ENCODE data around the gene LMX1A.

LMX1A gene

DNA sequence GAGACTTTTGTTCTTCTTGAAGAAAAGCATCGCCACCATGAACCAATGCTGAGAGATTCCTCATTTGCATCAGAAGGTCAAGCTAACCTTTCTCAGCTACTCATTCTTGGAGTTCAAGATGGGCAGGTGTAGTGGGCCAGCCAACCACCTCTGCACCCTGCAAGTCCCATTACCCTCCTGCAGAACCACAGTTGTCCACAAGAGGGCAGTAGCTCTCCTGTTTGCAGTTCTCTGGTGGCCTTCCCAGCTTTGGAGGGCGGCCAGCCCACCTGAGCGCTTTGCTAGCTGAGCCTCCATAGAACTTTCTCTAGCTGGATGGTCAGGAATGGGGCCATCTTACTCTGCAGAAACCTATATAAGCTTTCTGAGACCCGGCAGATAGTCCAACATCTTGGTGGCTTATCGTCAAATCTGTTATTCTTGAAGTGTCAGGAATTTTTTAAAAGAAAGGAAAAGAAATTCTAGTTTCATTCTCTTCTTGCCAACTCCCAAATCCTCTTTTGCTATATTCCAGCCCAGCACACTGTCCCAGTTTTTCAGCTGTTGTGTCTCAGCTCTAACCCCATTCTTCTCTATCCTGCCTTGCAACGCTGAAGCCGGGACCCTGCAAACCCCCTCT, 11.0 kb upstream of the LMX1A start:
- DNase-seq (ENCODE audit: low spot score) (peak; percentile 18), FAIRE-seq (no peak)

DNA sequence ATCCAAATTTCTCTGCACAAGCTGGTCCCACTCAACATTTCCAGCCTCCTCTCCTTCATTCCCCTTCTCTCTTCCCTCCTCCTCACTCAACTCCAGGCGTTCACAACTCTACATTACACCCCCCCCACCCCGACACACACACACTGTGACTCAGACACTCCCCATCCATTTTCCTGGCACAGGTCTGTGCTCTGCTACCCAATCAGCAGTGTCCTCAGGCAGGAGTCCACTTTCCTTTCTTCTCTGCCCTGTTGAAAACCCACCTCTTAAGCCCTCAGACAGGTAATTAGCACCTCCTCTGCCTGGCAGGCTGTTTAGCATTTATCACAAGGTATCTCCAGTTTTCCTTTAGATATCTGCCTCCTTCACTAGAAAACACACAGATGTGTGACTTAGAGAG, 8.8 kb upstream of the LMX1A start:
- FAIRE-seq = no peak

DNA sequence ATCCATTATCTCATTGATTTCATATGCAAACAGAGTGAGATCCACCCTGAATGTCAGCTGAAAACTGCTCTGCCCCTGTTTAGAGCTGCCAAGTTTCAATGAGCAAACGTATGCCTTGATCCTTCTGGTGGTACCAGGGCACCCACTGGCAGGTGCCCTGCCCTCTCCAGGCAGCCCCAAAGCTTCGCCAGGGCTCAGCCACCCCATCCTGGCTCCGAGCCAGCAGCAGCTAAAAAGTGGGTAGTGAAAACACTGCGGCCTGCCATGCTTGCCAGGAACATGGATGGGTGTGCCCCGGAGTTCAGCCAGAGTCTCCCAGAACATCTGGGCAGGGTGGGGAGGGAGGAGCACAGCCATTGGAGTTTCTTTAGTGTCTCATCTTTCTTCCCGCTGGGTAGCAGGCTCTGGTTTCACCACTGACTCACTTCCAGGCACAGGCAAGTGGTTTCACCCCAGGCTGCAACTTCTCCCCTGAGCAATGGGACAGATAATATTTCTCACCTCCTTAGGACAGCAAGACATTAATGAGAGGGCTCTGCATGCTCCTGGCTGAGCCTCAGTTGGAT, 8.1 kb upstream of the LMX1A start:
- FAIRE-seq = no peak
- DNase-seq (ENCODE audit: low spot score) = no peak

More for the DNA sequence above, 8.8 kb upstream of the LMX1A start:
- DNase-seq (ENCODE audit: low spot score) = no peak

DNA sequence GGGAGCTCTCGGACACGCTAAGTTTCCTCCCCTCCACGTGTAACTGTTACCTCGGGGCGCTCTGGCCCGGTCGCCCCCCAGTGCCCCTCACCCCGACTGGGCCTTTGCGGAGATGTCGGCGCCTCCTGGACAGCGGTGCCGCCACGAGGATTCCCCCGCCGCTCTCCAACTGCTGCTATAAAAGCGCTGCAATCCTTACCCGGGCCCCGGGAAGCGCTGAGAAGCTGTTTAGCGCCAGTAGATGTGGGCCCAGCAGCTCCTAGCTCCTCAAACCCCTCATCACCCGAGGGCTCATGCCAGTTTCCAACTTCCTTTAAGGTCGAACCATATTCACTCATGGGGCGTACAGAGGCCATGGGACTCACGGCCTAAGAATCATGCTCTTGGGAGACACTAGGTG, 361 bp upstream of the LMX1A start:
- no peak for DNase-seq (ENCODE audit: low spot score)
- no peak for FAIRE-seq

DNA sequence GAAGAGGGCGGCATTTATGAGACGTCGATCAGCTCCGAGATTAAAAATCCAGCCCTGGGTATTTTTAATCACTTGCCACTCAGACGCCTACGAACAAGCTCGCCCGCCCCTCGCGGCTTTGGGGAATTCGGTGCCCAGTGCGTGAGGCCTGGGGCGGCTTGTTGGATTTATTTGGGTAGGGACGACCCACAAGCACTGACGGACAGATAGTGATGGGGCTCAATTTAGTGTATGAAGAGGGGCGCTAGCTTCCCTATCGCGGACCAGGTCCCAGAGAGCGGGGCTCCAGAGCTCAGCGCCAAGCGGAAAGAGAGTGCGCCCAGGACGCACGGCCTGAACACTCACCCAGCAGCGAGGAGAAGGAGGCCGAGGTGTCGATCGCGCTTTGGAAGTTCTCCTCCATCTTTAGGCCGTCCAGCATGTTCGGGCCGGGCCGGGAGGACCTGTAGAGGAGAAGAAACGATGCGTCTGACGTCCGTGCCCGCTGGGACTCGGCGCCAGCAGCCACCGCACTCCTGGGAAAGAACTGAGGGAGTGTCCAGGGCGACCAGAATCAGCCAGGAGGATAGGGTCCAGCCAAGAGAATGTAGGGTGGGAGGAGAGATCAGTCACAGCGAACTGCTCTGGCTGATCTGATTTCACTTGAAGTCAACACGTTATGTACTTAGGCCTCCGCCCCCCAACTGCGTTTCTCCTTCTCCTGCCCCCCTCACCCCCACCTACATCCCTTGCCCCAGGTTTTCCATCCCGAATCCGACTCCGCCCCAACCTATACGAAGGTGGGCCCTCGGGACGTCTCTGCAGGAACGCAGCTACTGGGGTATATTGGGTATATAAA, 1.2 kb downstream of the LMX1A start:
- FAIRE-seq (no peak), DNase-seq (ENCODE audit: low spot score) (no peak)

DNA sequence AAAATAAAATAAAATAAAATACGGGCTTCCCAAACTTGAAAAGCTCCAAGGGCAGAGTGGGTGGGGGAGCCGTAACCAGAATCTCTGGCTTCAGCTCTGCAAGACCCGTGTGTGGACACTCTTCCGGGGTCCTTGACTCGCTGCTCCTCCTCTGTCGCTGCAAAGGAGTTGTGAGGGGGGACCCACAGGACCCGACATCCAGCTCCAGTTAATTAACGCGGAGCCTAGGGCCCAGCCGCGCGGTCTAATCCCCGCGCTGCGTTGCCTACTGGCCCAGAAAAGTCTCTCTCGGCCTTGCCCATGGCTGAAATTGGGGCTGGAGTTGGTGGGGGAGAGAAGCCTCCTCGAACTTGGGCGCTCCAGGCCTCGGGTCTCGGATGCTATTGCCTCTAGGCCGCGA, 1.8 kb downstream of the LMX1A start:
- FAIRE-seq = no peak

DNA sequence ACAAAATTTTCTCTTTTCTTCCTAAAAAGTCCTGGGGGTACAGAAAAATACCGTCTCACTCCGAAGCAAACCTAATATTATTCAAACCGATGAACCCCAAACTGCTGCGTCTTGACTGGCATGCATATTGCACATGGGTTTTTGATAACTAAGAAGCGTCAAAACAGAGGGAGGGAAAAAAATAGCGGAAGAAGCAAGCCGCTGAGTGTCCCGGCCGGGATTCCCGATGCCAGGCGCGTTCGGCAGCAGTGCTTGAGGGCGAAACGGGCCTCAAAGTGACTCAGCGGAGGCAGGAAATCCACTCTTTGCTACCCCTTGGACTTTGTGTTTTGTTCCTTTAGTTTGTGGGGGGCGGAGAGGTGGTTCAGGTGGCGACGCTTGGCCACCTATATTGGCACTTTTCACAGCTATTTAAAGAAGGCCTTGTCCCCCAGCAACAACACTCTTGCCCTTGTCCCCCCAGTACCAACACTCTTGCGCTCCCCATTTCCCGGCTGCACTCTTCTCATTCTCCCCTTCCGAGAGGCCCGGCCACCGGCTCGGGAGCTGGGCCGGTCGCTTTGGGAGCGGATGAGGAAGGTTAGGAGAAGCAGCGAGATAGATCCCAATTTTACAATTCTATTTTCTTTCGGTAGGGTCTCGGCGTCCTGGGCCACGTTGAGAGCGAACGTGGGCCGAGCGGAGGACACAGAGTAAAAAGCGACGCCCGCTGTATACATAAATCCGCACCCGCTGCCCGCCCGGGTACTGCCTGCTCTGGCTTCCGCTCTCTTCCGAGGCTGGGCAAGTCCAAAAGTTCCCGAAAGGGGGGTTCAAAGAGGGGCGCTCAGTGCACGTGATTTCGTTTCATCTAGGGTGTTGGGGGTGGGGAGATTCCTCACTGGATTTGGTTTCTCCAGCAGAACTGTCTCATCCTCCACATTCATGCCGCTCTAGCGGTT, 2.5 kb downstream of the LMX1A start:
- no peak for FAIRE-seq
- DNase-seq (ENCODE audit: low spot score) = no peak

More for the DNA sequence above, 1.8 kb downstream of the LMX1A start:
- DNase-seq (ENCODE audit: low spot score) = no peak

DNA sequence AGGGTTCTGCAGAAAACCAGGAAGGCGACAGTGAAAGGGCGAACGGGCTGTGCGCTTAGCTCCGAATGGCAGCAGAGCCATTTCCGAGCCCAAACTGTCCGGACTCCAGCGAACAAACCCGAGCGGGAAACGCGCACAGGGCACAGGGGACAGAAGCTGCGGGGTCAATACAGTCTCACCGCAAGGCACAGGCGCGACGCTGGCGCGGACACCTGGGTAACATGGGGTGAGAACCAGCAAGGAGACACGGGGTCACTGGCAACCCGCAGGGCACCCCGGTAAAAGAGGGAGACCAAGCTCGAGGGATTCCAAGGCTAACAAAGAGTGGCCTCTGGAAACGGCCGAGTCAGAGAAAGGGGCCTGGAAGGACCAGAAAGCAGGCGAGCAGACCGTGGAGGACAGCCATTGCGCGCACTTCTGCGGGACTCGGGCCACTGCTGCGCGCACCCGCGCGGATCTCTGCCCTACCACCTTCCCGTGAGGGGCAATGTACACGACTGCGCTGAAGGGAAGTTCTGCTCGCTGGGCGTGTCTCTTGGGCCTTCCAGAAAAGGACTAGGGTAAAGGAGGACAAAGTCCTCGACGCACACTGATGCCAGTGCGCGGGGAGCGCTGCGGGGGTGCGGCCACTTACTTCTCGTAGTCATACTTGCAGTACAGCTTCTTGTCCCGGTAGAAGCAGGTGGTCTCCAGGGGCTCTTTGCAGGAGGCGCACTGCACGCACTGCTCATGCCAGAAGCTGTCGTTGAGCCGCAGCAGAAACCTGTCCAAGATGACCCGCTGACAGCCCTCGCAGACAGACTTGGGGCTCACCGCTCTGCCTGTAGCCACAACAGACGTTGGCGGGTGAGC, 3.8 kb downstream of the LMX1A start:
- FAIRE-seq = no peak
- no peak for DNase-seq (ENCODE audit: low spot score)

DNA sequence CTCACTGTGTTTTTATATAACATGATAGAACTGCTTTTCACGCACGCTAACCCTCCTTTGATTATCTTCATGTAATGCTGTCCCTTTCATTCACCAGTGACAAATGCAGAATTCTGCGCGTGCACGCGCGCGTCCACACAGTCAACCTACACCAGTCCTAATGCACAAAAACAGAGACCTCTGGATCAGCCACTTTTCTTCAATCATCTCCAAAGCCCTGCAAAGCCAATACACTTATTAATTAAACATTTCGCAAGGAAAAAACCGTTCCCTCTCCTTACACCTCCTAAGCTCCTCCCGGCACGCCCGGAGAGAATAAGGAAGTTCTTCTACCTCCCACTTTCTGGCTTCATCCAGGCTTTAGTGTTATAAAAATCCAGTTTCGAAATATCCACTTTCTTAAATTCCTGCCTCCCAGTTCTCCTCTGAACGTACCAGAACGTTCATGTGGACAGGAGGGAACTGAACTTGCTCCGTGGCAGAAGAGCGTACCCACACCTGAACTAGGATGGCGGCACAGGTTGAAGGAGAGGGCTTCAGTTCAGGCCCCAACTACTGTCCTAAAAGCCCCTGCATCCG, 4.6 kb downstream of the LMX1A start:
- FAIRE-seq (no peak), DNase-seq (ENCODE audit: low spot score) (no peak)

DNA sequence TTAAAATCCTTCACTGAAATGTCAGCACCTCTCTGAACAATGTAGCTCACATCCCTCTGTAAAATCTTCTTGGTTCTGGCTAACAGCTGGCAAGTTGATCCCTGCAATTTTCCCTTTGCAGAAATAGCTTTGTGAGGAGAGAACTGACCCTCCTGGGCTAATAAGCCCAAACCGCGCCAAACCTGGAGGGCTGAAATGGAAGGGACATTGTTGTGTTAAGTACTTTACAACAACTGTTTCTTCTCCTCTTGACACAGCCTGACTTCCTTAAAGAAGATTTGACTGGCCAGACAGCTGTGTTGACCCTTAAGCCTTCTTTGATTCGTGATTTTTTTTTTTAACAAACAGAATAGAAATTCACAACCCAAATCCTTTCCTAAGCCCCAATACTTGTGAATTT, 5.7 kb downstream of the LMX1A start:
- FAIRE-seq (no peak), DNase-seq (ENCODE audit: low spot score) (no peak)

DNA sequence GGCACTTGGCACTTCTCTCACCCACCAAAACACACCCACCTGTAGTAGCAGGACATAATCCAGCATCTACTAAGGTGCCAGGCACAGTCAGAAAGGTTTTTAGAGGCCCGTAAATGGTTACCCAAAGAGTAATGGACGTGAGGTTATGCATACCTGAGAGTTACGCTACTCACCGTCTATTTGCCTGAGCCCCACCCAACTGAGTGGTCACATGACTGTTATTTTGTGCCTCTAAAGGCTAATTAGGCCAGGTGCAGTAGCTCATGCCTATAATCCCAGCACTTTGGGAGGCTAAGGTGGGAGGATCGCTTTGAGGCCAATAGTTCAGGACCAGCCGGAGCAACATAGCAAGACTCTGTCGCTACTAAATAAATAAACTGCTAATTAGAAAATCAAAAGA, 11.0 kb downstream of the LMX1A start:
- no peak for FAIRE-seq
- no peak for DNase-seq (ENCODE audit: low spot score)

- FAIRE-seq (no peak), DNase-seq (ENCODE audit: low spot score) (no peak)
These were observed 11.8 kb downstream of the LMX1A start for GRCh38 chr1:165344736-165345135.

DNA sequence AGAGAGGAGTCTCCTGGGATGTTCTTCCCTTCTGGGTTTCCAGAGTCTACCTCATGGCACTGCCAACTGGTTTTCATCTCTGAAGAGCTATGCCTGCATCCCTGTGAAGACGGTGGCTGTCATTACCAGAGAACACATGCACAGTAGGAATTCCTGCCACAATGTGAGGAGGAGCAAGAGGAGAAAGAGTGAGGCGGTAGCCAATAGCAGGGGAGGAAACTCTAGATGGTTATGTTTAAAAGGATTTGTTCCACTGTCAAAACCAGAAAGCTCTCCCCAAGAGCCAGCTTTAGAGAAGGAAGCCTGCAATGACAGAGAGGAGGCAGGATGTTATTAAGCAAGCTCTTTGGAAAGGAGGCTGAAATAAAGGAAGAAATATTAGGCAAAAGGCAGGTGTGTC, 12.3 kb downstream of the LMX1A start:
- no peak for DNase-seq (ENCODE audit: low spot score)
- FAIRE-seq = no peak

DNA sequence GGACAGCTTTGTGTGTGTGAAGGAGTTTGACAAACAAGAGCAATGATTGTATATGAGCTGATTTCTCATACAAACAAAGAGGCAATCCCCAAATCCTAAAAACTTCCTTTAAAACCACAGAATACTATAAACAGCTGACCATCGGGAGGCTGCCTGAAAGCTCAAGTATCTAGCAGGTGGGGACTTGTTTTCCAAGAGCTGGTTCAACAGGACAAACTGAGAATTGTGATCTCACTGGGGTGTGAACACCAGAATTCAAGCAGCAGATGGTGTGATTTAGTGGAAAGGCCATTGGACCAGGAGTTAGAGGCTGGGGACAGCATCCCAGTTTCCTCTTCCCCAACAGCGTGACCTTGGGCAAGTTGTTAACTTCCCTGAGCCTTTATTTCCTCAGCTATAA, 13.9 kb downstream of the LMX1A start:
- FAIRE-seq = no peak

DNA sequence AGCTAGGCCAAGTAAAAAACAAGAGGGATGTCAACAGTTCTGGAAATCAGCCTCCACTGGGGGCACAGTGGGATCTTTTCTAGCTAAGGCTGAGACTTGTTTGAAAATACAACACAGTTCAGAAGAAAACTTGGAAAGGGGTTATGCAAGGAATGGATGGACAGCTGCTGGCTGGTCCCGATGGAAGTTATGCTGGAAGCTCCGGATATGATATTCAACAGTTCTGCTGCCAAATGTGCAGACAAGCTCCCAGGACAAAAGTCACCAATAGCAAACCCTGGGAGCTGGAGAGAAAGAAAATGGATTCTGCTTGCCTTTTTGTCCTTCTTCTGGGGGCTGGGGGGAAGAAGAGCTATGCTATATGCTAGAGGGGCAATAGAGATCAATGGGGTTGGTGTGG, 14.3 kb downstream of the LMX1A start:
- FAIRE-seq = no peak

More for the DNA sequence above, 13.9 kb downstream of the LMX1A start:
- no peak for DNase-seq (ENCODE audit: low spot score)

GRCh38 chr1:165339164-165339563, 17.4 kb downstream of the LMX1A start:
- FAIRE-seq = no peak

More for the DNA sequence above, 14.3 kb downstream of the LMX1A start:
- DNase-seq (ENCODE audit: low spot score) = no peak

GRCh38 chr1:165330483-165330882, 26.0 kb downstream of the LMX1A start:
- DNase-seq (ENCODE audit: low spot score) = no peak
- FAIRE-seq = no peak

More at GRCh38 chr1:165339164-165339563, 17.4 kb downstream of the LMX1A start:
- DNase-seq (ENCODE audit: low spot score) = no peak

GRCh38 chr1:165329104-165329503, 27.4 kb downstream of the LMX1A start:
- FAIRE-seq (no peak), DNase-seq (ENCODE audit: low spot score) (no peak)

DNA sequence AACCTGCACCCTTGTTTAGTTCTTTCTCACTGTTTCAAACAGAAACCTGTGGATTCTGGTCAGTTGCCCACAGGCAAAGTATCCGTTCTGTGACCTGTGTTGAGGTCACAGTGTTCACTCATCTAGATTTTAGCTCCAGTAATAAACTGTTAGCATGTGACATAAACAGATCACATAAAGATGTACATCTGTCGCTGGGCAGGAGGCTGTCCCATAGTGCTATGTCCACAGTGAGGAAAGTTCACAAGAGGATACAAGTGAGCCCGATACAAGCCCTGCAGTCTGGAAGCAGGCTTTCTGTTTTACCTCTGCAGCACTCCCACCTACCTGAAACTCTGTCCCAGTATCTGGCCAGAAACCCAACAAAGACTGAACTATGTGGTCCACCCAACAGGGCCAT, 28.4 kb downstream of the LMX1A start:
- DNase-seq (ENCODE audit: low spot score) (no peak), FAIRE-seq (no peak)

DNA sequence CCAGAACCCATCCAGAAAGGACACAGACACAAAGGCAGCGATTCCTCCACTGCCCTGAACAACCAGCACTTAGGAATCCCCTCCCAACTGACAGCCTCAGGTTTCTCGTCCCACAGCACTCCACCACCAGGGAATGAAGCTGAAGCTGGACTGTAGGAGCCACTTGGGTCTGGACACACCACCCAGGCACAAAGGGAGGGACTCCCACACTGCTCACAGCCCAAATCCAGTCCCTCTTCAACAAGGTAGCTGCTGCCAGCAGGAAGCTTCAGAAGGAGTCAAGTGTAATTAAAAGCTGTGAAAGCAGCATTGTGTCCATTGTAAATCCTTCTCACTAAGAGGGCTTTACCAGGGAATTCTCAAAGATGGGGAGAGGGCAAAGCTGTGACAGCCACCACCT, 29.0 kb downstream of the LMX1A start:
- no peak for DNase-seq (ENCODE audit: low spot score)
- FAIRE-seq = no peak

Data from RCC 7860 (cell line).